CD4-positive, alpha-beta memory T cell (primary cell): Measurements from ENCODE around the gene ATM. TPM values are rescaled to one million over a fixed set of nuclear protein-coding genes. Genes with fewer than 3 reads are reported as not detected.
A peak's percentile ranks its signal among the peaks of the same experiment; 100 is the strongest.

Source experiments
- CTCF ChIA-PET: fragments of 350-600 bp; sonication (Branson Sonifier 250); formaldehyde crosslinking; loops from one replicate; lab custom pipeline; 2021; ENCODE audit warnings: inconsistent platforms; ENCODE audit not compliant: partially characterized antibody; lab: Charles Lee
- POLR2A ChIA-PET: fragments of 350-600 bp; sonication (Branson Sonifier 250); formaldehyde crosslinking; loops from one replicate; lab custom pipeline; 2021; ENCODE audit not compliant: partially characterized antibody; lab: Charles Lee
- DNase-seq, 5 donors: peaks; one replicate each; pipeline versions ENCODE4 v3.0.0 to v3.0.0-alpha.2; 2020 to 2022; ENCODE audit warnings: mixed read lengths in 1 of 5
- H3K27ac ChIP-seq: one replicate; pipeline ENCODE4 v1.7.0; 2013; ENCODE audit warnings: low read depth, low read length
- H3K27me3 ChIP-seq: 2 replicates; pipeline ENCODE4 v1.7.0; 2013; ENCODE audit warnings: mild to moderate bottlenecking, low read length, moderate library complexity; ENCODE audit not compliant: insufficient read depth
- H3K36me3 ChIP-seq: 2 replicates; pipeline ENCODE4 v1.7.0; 2013; ENCODE audit warnings: mild to moderate bottlenecking, low read length, moderate library complexity; ENCODE audit not compliant: insufficient read depth
- H3K4me1 ChIP-seq: 2 replicates; pipeline ENCODE4 v1.7.0; 2013; ENCODE audit warnings: mild to moderate bottlenecking, low read length, moderate library complexity; ENCODE audit not compliant: insufficient read depth
- H3K4me3 ChIP-seq, 2 donors: one replicate each; pipeline ENCODE4 v1.7.0; 2013; ENCODE audit warnings: low read length in 2 of 2, mild to moderate bottlenecking in 1 of 2
- H3K9me3 ChIP-seq, 2 donors: one replicate each; pipeline ENCODE4 v1.7.0; 2013; ENCODE audit warnings: low read length in 2 of 2, control low read depth in 1 of 2; ENCODE audit not compliant: control insufficient read depth in 1 of 2
- H3K27ac Mint-ChIP-seq, 7 donors: one replicate each; pipeline ENCODE4 v1.8.0; 2020 to 2021; ENCODE audit warnings: mixed read lengths in 7 of 7, mild to moderate bottlenecking in 6 of 7, inconsistent platforms in 3 of 7, moderate library complexity in 3 of 7
- H3K27me3 Mint-ChIP-seq, 2 donors: one replicate each; pipeline ENCODE4 v1.8.0; 2020 to 2021; ENCODE audit warnings: mixed read lengths in 2 of 2
- H3K36me3 Mint-ChIP-seq, 2 donors: one replicate each; pipeline ENCODE4 v1.8.0; 2020 to 2021; ENCODE audit warnings: mixed read lengths in 2 of 2, inconsistent platforms in 1 of 2, mild to moderate bottlenecking in 1 of 2
- H3K4me1 Mint-ChIP-seq, 4 donors: one replicate each; pipeline ENCODE4 v1.8.0; 2020 to 2021; ENCODE audit warnings: mixed read lengths in 4 of 4, mild to moderate bottlenecking in 1 of 4
- H3K4me3 Mint-ChIP-seq, 8 donors: one replicate each; pipeline ENCODE4 v1.8.0; 2020 to 2021; ENCODE audit warnings: mixed read lengths in 8 of 8, mild to moderate bottlenecking in 7 of 8, moderate library complexity in 6 of 8, inconsistent platforms in 3 of 8
- H3K9me3 Mint-ChIP-seq, 8 donors: one replicate each; pipeline ENCODE4 v1.8.0; 2020 to 2021; ENCODE audit warnings: mixed read lengths in 8 of 8, mild to moderate bottlenecking in 5 of 8, inconsistent platforms in 3 of 8, moderate library complexity in 1 of 8
- intact Hi-C: fragments of 100-400 bp; cut with micrococcal nuclease; formaldehyde crosslinking; loops from one replicate; pipeline ENCODE4 v1.15.1; 2023
- polyA plus RNA-seq, 2 donors: library from polyadenylated mRNA; unstranded; fragments of 300-500 nt; fragmentation: Illumina TruSeq; gene quantifications; one replicate each; pipeline ENCODE4 v1.2.3, GENCODE V29; 2021
- total RNA-seq, 2 experiments: library from RNA; stranded (reverse); gene quantifications; one replicate each; pipeline ENCODE4 v1.2.3, GENCODE V29; 2021

The ATM gene
- total and polyA plus RNA-seq, 4 experiments from 2014 or later, result 48.6 to 555 (median 292) TPM

DNA sequence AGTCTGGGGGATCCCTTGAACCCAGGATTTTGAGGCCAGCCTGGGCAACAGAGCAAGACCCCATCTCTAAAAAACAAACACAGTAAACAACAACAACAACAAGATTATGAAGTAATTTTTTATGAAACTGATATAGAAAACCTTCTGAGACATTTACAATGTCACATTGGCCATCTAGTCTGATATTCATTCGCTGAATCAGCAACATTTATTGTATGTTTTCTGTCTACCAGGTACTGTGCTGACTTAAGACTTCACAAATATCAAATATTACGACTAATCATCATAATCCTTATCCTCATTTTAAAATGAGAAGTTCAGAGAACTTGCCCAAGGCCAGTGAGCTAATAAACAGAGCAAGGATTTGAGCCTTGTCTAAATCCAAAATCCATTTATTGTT, 120.8 kb downstream of the ATM start:
- POLR2A ChIA-PET, result no interaction called here
- Histone ChIP-seq H3K4me3 (no peak overlapping the region), H3K36me3 (peaks cover 16% of the 10 kb centered on the region), H3K4me1 (no peaks in the 10 kb centered on the region), H3K9me3 (no peaks in the 10 kb centered on the region), H3K27me3 (no peaks in the 10 kb centered on the region), H3K27ac (no peak overlapping the region)
- Mint-ChIP-seq H3K36me3 (peaks cover 30 to 49% of the 10 kb centered on the region in 2 donors), H3K9me3 (no peaks in the 10 kb centered on the region), H3K27ac (peak overlapping the region in 5 of 7 donors; percentile 11 to 70 (median 48)), H3K4me1 (peaks cover 5 to 15% (median 10%) of the 10 kb centered on the region in 4 donors), H3K27me3 (no peaks in the 10 kb centered on the region), H3K4me3 (no peak overlapping the region)
- DNase-seq, result no peak
- CTCF ChIA-PET, result no interaction called here
- intact Hi-C loops, result loop anchor here (5.0 kb wide), 1 partner anchor 304 kb away; no protein-coding TSS in a partner anchor

DNA sequence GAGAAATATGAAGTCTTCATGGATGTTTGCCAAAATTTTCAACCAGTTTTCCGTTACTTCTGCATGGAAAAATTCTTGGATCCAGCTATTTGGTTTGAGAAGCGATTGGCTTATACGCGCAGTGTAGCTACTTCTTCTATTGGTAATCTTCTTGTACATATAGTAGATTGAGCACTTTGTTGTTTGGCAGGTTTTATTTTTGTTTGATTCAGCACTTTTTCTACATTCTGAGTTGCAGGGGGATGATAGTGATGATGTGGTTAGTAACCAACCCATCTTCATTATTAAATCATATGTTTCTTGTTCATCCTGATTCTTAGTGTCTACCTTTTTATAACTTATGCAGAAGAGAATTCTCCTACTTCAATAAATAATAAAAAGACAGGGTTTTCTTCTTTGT, 122.9 kb downstream of the ATM start:
- no peak overlapping the region for H3K4me3 Mint-ChIP-seq
- ChIA-PET POLR2A (no interaction called here), CTCF (no interaction called here)
- intact Hi-C loops, result no loop called here
- H3K9me3 ChIP-seq, result no peaks in the 10 kb centered on the region
- H3K36me3 ChIP-seq, result peaks cover 29% of the 10 kb centered on the region
- peaks cover 5 to 15% (median 11%) of the 10 kb centered on the region in 4 donors for H3K4me1 Mint-ChIP-seq
- H3K27me3 Mint-ChIP-seq, result no peaks in the 10 kb centered on the region
- no peak overlapping the region for H3K4me3 ChIP-seq
- H3K36me3 Mint-ChIP-seq, result peaks cover 50 to 64% of the 10 kb centered on the region in 2 donors
- DNase-seq, result no peak
- peak overlapping the region in 2 of 7 donors; percentile 16 to 36 for H3K27ac Mint-ChIP-seq
- H3K9me3 Mint-ChIP-seq, result no peaks in the 10 kb centered on the region
- H3K4me1 ChIP-seq, result no peaks in the 10 kb centered on the region
- no peaks in the 10 kb centered on the region for H3K27me3 ChIP-seq
- H3K27ac ChIP-seq, result no peak overlapping the region

DNA sequence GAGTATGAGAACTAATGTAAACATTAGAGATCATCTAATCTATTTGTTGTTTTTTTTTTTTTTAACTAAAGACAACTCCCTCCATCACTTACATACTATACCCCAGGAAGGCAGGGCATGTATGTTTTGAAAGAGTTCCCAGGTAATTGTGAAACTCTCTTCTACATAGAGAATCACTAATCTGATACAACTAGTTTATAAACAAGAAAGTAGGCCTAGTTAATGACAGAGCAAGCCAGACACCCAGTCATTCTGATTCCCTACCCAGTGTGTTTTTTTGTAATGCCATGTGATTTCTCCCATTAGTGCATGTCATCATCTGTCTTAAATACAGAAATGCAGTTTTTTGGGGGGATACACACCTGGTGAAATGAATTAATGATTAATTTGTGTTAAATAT, 123.6 kb downstream of the ATM start:
- no peak overlapping the region for H3K4me3 ChIP-seq
- ChIA-PET CTCF (no interaction called here), POLR2A (no interaction called here)
- H3K27ac ChIP-seq, result no peak overlapping the region
- no peaks in the 10 kb centered on the region for H3K27me3 ChIP-seq
- Mint-ChIP-seq H3K4me3 (no peak overlapping the region), H3K36me3 (peaks cover 56 to 67% of the 10 kb centered on the region in 2 donors), H3K27me3 (no peaks in the 10 kb centered on the region), H3K27ac (peak overlapping the region in 3 of 7 donors; percentile 20 to 31 (median 29)), H3K4me1 (peaks cover 5 to 15% (median 10%) of the 10 kb centered on the region in 4 donors), H3K9me3 (no peaks in the 10 kb centered on the region)
- no peak for DNase-seq
- no peaks in the 10 kb centered on the region for H3K4me1 ChIP-seq
- H3K9me3 ChIP-seq, result no peaks in the 10 kb centered on the region
- intact Hi-C loops, result no loop called here
- peaks cover 36% of the 10 kb centered on the region for H3K36me3 ChIP-seq

- ChIA-PET CTCF (no interaction called here), POLR2A (no interaction called here)
- H3K9me3 Mint-ChIP-seq, result no peaks in the 10 kb centered on the region
Measured at GRCh38 chr11:108351468-108351867, 128.6 kb downstream of the ATM start.

DNA sequence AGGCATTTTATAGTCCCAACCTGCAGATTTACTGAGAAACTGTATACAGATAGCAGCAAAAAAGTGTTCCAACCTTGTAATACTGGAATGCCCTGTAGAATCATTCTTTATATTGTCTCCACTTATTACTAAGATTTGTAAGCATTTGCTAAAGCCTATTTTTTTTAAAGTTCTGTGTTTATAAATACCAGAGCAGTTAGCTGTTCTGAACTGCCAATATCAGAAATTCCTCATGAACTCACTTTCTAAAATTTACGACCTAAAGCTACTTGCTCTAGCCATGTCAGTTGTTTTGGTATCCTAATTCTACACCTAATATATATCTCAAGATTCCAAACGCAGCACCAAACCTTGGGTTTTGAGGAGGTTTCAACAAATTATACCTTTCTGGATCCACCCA, 141.3 kb downstream of the ATM start:
- Histone ChIP-seq H3K27ac (no peak overlapping the region), H3K27me3 (no peaks in the 10 kb centered on the region), H3K4me1 (no peaks in the 10 kb centered on the region), H3K36me3 (peaks cover 18% of the 10 kb centered on the region), H3K9me3 (no peaks in the 10 kb centered on the region), H3K4me3 (no peak overlapping the region)
- DNase-seq, result no peak
- Mint-ChIP-seq H3K36me3 (peaks cover 48 to 50% of the 10 kb centered on the region in 2 donors), H3K27ac (peak overlapping the region in 2 of 7 donors; percentile 13 to 14), H3K4me3 (no peak overlapping the region), H3K4me1 (peaks cover 0 to 3% (median 0%) of the 10 kb centered on the region in 4 donors), H3K9me3 (peaks cover 0 to 4% (median 0%) of the 10 kb centered on the region in 8 donors), H3K27me3 (no peaks in the 10 kb centered on the region)
- ChIA-PET CTCF (no interaction called here), POLR2A (no interaction called here)
- intact Hi-C loops, result no loop called here

More at GRCh38 chr11:108351468-108351867, 128.6 kb downstream of the ATM start:
- Mint-ChIP-seq H3K27me3 (no peaks in the 10 kb centered on the region), H3K4me3 (no peak overlapping the region), H3K4me1 (peaks cover 0 to 3% (median 0%) of the 10 kb centered on the region in 4 donors), H3K36me3 (peaks cover 84% of the 10 kb centered on the region in 2 donors), H3K27ac (peak overlapping the region in 4 of 7 donors; percentile 22 to 53 (median 36))
- H3K4me3 ChIP-seq, result no peak overlapping the region
- intact Hi-C loops, result no loop called here
- no peaks in the 10 kb centered on the region for H3K9me3 ChIP-seq
- DNase-seq, result no peak
- no peaks in the 10 kb centered on the region for H3K27me3 ChIP-seq
- peaks cover 72% of the 10 kb centered on the region for H3K36me3 ChIP-seq
- no peaks in the 10 kb centered on the region for H3K4me1 ChIP-seq
- H3K27ac ChIP-seq, result no peak overlapping the region

GRCh38 chr11:108368134-108368533, 145.3 kb downstream of the ATM start:
- Mint-ChIP-seq H3K9me3 (peaks cover 0 to 8% (median 2%) of the 10 kb centered on the region in 8 donors), H3K27me3 (no peaks in the 10 kb centered on the region), H3K4me1 (peaks cover 0 to 2% (median 0%) of the 10 kb centered on the region in 4 donors), H3K27ac (peak overlapping the region in 2 of 7 donors; percentile 30 to 66), H3K36me3 (peaks cover 60 to 65% of the 10 kb centered on the region in 2 donors), H3K4me3 (no peak overlapping the region)
- intact Hi-C loops, result no loop called here
- CTCF ChIA-PET, result no interaction called here
- no peak overlapping the region for H3K4me3 ChIP-seq
- no peaks in the 10 kb centered on the region for H3K27me3 ChIP-seq
- no peaks in the 10 kb centered on the region for H3K9me3 ChIP-seq
- no peak for DNase-seq
- no peaks in the 10 kb centered on the region for H3K4me1 ChIP-seq
- peaks cover 18% of the 10 kb centered on the region for H3K36me3 ChIP-seq
- H3K27ac ChIP-seq, result no peak overlapping the region
- POLR2A ChIA-PET, result no interaction called here

DNA sequence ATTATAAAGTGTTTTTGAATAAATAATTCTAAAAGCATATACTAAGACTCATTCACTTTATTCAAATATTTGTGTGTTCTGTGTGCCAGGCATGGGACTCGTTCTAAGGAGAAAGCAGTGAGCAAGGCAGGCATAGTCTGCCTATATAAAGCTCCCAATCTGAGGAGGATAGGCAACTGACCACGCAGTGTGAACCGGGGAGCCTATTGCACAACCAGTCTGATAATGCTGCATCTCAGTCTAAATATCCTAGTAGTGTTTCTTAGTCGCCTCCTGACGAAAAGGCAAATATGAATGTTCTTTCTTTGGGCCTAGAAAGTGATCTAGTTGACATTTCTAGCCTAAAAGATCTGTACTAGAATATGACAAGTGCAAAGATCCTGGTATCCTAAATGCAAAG, 146.2 kb downstream of the ATM start:
- Histone ChIP-seq H3K9me3 (no peaks in the 10 kb centered on the region), H3K36me3 (peaks cover 16% of the 10 kb centered on the region), H3K4me1 (no peaks in the 10 kb centered on the region), H3K27ac (no peak overlapping the region), H3K4me3 (no peak overlapping the region), H3K27me3 (no peaks in the 10 kb centered on the region)
- no peak for DNase-seq
- intact Hi-C loops, result no loop called here
- Mint-ChIP-seq H3K27ac (peak overlapping the region in 4 of 7 donors; percentile 3 to 24 (median 16)), H3K36me3 (peaks cover 56 to 61% of the 10 kb centered on the region in 2 donors), H3K4me3 (no peak overlapping the region), H3K9me3 (peaks cover 0 to 14% (median 5%) of the 10 kb centered on the region in 8 donors), H3K27me3 (no peaks in the 10 kb centered on the region), H3K4me1 (peaks cover 0 to 2% (median 0%) of the 10 kb centered on the region in 4 donors)
- POLR2A ChIA-PET, result no interaction called here
- CTCF ChIA-PET, result no interaction called here
